ENCODE results near the gene SMAD1.

The SMAD1 gene

DNA sequence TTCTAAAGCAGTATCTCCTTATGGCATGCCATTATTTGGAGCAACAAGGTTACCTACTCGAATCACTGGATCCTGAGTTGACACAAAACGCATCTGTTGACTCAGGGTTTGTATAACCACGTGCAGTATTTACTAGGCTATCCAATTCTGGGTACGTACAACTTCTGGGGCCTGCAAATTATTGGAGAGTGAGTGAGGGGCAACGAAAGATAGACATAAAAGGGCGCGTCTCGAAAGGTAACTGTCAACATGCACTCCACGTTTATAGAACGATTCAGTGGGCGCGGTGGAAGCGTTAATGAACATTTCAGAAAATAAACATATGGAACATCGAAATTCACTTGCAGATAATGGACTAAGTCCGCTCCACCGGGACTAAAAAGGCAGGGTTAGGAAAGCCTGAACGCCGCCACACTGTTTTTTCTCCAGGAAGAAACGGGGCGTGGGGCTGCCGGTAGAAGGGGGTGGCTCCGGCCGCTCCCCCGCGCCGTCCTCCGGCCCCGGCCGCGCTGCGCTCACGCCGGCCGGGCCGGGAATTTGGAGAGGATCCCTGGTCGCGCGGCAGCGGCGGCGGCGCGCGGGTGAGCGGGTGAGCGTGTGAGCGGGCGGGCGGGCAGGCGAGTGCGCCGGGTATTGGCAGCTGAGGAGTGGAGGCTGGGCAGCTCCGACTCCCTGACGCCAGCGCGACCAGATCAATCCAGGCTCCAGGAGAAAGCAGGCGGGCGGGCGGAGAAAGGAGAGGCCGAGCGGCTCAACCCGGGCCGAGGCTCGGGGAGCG is at the start of gene SMAD1:
Gene SMAD1 (plus strand): TSS at position 690 of the 778 bp plus-strand sequence. CDS start 32,761 bp downstream, outside the sequence.
- Mint-ChIP-seq H3K27ac (peak within 1 kb of the TSS; percentile 59), H3K9me3 (no peaks in the 10 kb centered on the region), H3K36me3 (ENCODE audit: low read depth) (no peaks in the 10 kb centered on the region), H3K4me1 (ENCODE audit: low read depth) (peaks cover 12% of the 10 kb centered on the region), H3K27me3 (peaks cover 46% of the 10 kb centered on the region), H3K4me3 (peak within 1 kb of the TSS; percentile 86)

DNA sequence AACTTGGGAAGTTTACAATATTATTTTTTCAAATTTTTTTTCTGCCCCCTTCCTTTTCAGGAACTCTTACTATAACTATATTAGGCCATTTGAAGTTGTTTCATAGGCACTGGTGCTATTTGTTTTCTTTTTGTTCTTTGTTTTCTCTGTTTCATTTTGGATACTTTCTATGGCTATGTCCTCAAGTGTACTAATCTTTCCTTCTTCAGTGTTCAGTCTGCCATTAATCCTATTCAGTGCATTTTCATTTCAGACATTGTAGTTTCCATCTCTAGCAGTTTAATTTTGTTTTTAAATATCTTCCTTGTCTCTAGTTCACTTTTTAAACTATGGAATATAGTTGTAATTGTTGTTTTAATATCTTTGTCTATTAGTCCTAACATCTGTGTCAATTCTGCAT is 48.0 kb upstream of the SMAD1 start:
- no peak overlapping the region for H3K27ac Mint-ChIP-seq
- peaks cover 19% of the 10 kb centered on the region for H3K9me3 Mint-ChIP-seq
- no peaks in the 10 kb centered on the region for H3K36me3 Mint-ChIP-seq (ENCODE audit: low read depth)
- no peak overlapping the region for H3K4me3 Mint-ChIP-seq
- peaks cover 44% of the 10 kb centered on the region for H3K27me3 Mint-ChIP-seq
- no peaks in the 10 kb centered on the region for H3K4me1 Mint-ChIP-seq (ENCODE audit: low read depth)

DNA sequence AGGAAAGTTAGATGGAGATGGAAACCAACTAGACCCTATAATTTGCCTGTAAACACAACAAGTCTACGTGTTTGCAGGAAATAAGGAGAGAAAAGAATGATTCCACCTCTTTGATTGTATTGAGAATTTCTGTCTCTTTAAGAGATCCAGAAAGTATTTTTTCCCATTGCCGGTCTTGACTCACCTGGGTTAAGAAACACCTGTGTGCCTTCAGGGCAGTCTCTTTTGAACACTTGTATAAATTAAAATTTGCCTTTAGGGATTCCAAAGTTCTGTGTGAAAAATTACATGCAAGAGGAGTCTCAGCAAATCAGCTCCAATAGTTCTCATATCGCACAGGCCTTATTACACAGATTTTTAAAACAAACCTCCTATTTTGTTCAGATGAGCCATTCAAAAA is 46.0 kb upstream of the SMAD1 start:
- H3K4me3 Mint-ChIP-seq, result no peak overlapping the region
- H3K27me3 Mint-ChIP-seq, result peaks cover 35% of the 10 kb centered on the region
- H3K36me3 Mint-ChIP-seq (ENCODE audit: low read depth), result no peaks in the 10 kb centered on the region
- H3K4me1 Mint-ChIP-seq (ENCODE audit: low read depth), result no peaks in the 10 kb centered on the region
- H3K27ac Mint-ChIP-seq, result no peak overlapping the region
- peaks cover 19% of the 10 kb centered on the region for H3K9me3 Mint-ChIP-seq

DNA sequence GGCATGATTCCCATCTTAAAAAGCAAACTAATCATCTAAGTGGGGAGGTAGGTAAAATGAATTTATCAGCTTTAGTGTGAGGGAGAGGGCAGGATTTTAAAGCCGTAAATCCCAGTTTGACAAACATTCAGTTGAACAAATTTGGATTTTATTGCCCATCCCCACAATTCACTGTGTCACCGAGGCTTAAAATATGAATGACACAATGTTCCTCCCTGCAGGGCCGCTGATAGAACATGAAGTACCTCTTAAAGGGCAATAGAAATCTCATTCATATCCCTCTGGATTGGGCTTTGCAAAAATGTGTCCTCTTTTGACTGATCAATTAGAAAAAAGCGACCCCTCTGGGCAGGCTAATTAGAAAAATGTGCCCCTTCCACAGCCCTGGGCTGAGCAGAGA is 45.5 kb upstream of the SMAD1 start:
- no peaks in the 10 kb centered on the region for H3K4me1 Mint-ChIP-seq (ENCODE audit: low read depth)

DNA sequence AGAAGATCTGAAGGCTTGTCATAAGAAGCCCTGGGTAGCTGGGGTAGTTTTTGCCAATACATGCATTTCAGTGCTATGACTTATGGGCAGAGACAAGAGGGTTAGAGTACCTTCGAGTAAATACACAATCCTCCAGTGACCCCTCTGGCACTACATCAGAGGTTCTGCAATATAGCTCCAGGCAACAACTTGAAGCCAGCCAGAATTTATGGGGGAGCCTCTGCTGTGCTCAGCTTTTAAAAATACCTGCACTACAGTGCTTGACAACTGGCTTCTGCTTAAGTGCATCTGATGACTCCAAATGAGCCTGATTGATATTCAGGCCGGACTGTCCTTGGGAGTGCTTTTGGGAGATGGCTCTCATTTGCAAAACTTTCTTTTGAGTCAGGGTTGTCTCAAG is 44.9 kb upstream of the SMAD1 start:
- Mint-ChIP-seq H3K27me3 (peaks cover 35% of the 10 kb centered on the region), H3K27ac (no peak overlapping the region), H3K9me3 (peaks cover 19% of the 10 kb centered on the region), H3K4me1 (ENCODE audit: low read depth) (no peaks in the 10 kb centered on the region), H3K4me3 (no peak overlapping the region), H3K36me3 (ENCODE audit: low read depth) (no peaks in the 10 kb centered on the region)

More for the DNA sequence above, 45.5 kb upstream of the SMAD1 start:
- Mint-ChIP-seq H3K9me3 (peaks cover 19% of the 10 kb centered on the region), H3K27ac (no peak overlapping the region), H3K4me3 (no peak overlapping the region), H3K36me3 (ENCODE audit: low read depth) (no peaks in the 10 kb centered on the region), H3K27me3 (peaks cover 35% of the 10 kb centered on the region)

GRCh38 chr4:145437466-145437865 is 44.2 kb upstream of the SMAD1 start:
- Mint-ChIP-seq H3K27ac (no peak overlapping the region), H3K4me3 (no peak overlapping the region), H3K36me3 (ENCODE audit: low read depth) (no peaks in the 10 kb centered on the region), H3K4me1 (ENCODE audit: low read depth) (no peaks in the 10 kb centered on the region), H3K9me3 (peaks cover 18% of the 10 kb centered on the region), H3K27me3 (peaks cover 30% of the 10 kb centered on the region)

- Mint-ChIP-seq H3K4me3 (no peak overlapping the region), H3K27ac (no peak overlapping the region), H3K36me3 (ENCODE audit: low read depth) (no peaks in the 10 kb centered on the region), H3K9me3 (peaks cover 11% of the 10 kb centered on the region), H3K27me3 (peaks cover 23% of the 10 kb centered on the region), H3K4me1 (ENCODE audit: low read depth) (no peaks in the 10 kb centered on the region)
Measured at GRCh38 chr4:145438298-145438697, 43.4 kb upstream of the SMAD1 start.

DNA sequence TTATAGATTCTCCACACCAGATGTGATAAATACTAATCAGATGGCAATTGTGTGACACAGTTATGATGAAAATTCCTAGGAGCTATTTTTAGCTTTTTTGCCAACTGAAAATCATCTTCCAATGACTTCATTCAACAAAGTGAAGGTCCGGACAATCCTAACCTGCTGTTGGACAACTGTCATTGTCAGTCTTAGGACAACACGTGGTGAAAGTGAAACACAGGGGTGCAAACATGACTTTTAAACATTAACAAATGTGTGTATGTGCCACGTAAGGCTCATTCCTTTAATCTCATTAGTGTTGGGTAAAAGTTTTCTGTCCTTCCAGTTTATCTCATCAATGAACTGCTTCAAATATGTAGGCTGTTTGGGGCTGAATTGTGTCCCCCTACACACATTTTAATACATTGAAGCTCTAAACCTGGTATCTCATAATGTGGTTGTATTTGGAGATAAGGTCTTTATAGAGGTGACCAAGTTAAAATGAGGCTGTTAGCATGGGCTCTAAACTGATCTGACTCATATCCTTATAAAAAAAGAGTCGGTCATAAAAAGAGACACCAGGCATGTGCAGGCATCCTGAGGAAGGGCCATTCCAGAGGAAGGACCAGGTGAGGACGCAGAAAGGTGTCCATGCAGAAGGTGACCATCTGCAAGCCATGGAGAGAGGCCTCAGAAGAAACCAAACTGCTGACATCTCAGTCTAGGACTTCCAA is 41.2 kb upstream of the SMAD1 start:
- H3K36me3 Mint-ChIP-seq (ENCODE audit: low read depth), result no peaks in the 10 kb centered on the region
- no peak overlapping the region for H3K4me3 Mint-ChIP-seq
- H3K9me3 Mint-ChIP-seq, result no peaks in the 10 kb centered on the region
- peaks cover 23% of the 10 kb centered on the region for H3K27me3 Mint-ChIP-seq
- no peaks in the 10 kb centered on the region for H3K4me1 Mint-ChIP-seq (ENCODE audit: low read depth)
- no peak overlapping the region for H3K27ac Mint-ChIP-seq

DNA sequence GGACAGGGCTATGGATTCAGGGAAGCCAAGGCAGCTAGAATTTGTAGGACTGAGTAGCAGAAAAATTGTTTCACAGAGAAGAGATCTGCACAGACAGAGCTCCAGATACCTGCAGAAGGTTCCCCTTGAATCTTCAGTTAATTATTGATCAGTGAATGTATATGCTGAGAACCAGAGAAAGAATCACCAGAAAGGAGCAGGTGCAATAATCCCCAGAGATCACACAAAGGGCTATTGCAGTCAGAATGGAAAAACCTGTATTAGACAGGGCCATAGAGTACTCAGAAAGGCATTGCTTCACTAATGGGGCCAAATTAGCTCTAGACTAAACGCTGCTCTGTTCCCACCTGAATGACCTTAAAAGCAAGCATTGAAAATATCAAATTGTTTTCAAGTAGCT is 35.5 kb upstream of the SMAD1 start:
- Mint-ChIP-seq H3K4me1 (ENCODE audit: low read depth) (no peaks in the 10 kb centered on the region), H3K9me3 (no peaks in the 10 kb centered on the region), H3K27ac (no peak overlapping the region), H3K36me3 (ENCODE audit: low read depth) (no peaks in the 10 kb centered on the region), H3K4me3 (no peak overlapping the region), H3K27me3 (peaks cover 17% of the 10 kb centered on the region)

- no peak overlapping the region for H3K27ac Mint-ChIP-seq
- peaks cover 3% of the 10 kb centered on the region for H3K9me3 Mint-ChIP-seq
- no peaks in the 10 kb centered on the region for H3K4me1 Mint-ChIP-seq (ENCODE audit: low read depth)
- H3K36me3 Mint-ChIP-seq (ENCODE audit: low read depth), result no peaks in the 10 kb centered on the region
- no peak overlapping the region for H3K4me3 Mint-ChIP-seq
- H3K27me3 Mint-ChIP-seq, result peaks cover 11% of the 10 kb centered on the region
Measured at GRCh38 chr4:145451895-145452294, 29.8 kb upstream of the SMAD1 start.

DNA sequence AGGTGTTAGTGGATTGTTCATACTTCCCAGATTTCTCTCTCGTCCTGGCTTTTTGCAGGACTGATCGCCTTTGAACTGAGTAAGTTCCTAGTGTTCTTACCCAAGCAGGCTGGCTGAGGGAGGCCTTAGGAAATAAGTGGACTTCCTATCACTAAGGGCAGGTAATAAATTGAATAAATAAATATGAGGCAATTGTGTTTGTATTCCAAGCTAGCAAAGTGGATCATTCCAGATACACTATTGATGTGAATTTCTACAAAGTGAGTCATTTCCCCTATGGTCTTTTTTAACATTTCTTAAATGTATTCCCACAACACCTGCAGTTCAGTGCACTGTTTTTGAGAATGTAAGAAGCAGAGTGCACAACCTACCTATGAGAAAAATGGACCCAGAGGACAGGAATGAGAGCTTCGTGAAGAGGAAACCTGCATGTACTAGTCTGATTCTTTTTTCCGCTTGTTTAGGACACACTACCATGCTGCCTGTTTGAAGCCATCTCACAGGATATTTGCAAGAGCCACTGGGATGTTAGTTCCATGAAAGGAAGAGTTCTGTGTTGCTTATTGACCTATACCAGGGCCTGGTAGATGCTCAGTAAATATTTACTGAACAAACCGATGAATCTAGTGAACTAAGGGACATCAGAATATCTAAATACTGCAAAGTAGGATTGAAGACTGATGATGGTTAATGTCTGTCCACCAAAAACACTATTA is 29.0 kb upstream of the SMAD1 start:
- Mint-ChIP-seq H3K27ac (no peak overlapping the region), H3K4me3 (no peak overlapping the region), H3K27me3 (peaks cover 11% of the 10 kb centered on the region), H3K36me3 (ENCODE audit: low read depth) (no peaks in the 10 kb centered on the region), H3K9me3 (peaks cover 3% of the 10 kb centered on the region), H3K4me1 (ENCODE audit: low read depth) (no peaks in the 10 kb centered on the region)

DNA sequence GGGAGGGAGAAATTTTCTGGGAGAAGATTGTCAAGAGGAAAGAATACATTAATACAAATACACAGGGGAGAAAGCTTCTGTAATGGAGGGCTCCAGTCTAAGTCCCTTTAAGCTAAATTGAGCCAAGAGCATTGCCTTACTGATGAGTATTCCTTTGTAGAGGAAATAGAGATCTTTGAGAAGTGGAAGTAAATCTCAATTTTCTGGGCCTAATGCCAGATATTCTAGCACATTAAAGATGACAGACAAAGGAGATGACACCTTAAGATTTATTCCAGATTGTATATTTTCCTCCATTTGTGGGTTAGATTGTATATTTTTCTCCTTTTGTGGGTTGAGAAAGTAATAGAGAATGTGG is 28.5 kb upstream of the SMAD1 start:
- Mint-ChIP-seq H3K27me3 (peaks cover 11% of the 10 kb centered on the region), H3K4me1 (ENCODE audit: low read depth) (no peaks in the 10 kb centered on the region), H3K27ac (no peak overlapping the region), H3K9me3 (peaks cover 3% of the 10 kb centered on the region), H3K4me3 (no peak overlapping the region), H3K36me3 (ENCODE audit: low read depth) (no peaks in the 10 kb centered on the region)

DNA sequence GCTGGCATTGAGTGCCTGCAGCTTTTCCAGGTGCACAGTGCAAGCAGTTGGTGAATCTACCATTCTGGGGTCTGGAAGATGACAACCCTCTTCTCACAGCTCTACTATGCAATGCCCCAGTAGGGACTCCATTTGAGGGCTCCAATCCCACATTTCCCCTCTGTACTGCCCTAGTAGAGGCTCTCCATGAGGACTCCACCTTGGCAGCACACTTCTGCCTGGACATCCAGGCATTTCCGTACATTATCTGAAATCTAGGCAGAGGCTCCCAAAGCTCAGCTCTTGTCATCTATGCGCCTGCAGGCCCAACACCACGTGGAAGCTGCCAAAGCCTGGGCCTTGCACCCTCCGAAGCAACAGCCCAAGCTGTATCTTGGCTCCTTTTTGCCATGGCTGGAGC is 8.4 kb upstream of the SMAD1 start:
- no peak overlapping the region for H3K27ac Mint-ChIP-seq

DNA sequence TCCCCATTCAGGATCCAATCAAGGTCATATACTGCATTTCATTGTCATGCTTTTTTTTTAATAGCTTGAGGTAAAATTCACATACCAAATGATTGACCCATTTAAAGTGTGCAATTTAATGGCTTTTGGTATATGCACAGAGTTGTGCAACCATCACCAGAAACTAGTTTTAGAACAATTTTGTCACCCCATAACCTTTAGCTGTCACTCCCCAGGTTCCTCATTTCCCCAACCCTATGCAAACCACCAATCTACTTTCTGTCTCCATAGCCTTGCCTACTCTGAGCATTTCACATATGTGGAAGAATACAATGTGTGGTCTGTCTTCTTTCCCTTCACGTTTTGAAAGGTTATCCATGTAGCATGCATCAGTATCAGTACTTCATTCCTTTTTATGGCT is 1.4 kb upstream of the SMAD1 start:
- H3K4me3 Mint-ChIP-seq, result peak overlapping the region; percentile 86
- H3K9me3 Mint-ChIP-seq, result no peaks in the 10 kb centered on the region
- no peak overlapping the region for H3K27ac Mint-ChIP-seq
- H3K36me3 Mint-ChIP-seq (ENCODE audit: low read depth), result no peaks in the 10 kb centered on the region
- peaks cover 37% of the 10 kb centered on the region for H3K27me3 Mint-ChIP-seq
- peaks cover 12% of the 10 kb centered on the region for H3K4me1 Mint-ChIP-seq (ENCODE audit: low read depth)

More for the DNA sequence above, 8.4 kb upstream of the SMAD1 start:
- peaks cover 11% of the 10 kb centered on the region for H3K9me3 Mint-ChIP-seq
- H3K36me3 Mint-ChIP-seq (ENCODE audit: low read depth), result peaks cover 6% of the 10 kb centered on the region
- H3K4me3 Mint-ChIP-seq, result no peak overlapping the region
- no peaks in the 10 kb centered on the region for H3K4me1 Mint-ChIP-seq (ENCODE audit: low read depth)
- H3K27me3 Mint-ChIP-seq, result peaks cover 22% of the 10 kb centered on the region

- peaks cover 45% of the 10 kb centered on the region for H3K27me3 Mint-ChIP-seq
- peaks cover 12% of the 10 kb centered on the region for H3K4me1 Mint-ChIP-seq (ENCODE audit: low read depth)
- no peaks in the 10 kb centered on the region for H3K36me3 Mint-ChIP-seq (ENCODE audit: low read depth)
- no peak overlapping the region for H3K27ac Mint-ChIP-seq
- H3K9me3 Mint-ChIP-seq, result no peaks in the 10 kb centered on the region
- peak overlapping the region; percentile 86 for H3K4me3 Mint-ChIP-seq
Measured at GRCh38 chr4:145481942-145482208, 222 bp downstream of the SMAD1 start.

All from stimulated activated naive CD8-positive, alpha-beta T cell treated with anti-CD3 and anti-CD28 coated beads, Interleukin-15, Interleukin-2, amounts not matched to agents 100 ng/mL and 50 ng/mL, for 24 hours (primary cell).